Measurements from ENCODE around the gene FKBP1B.
A peak's percentile ranks its signal among the peaks of the same experiment; 100 is the strongest.

- TF ChIP-seq CTCF (IDR thresholded peaks at IDR 0.05) (peak; percentile 76 to 99 (median 99)), POLR2A (IDR thresholded peaks at IDR 0.05) (peak; percentile 86 to 91)
Measured at GRCh38 chr2:24084386-24085199, 35.1 kb downstream of the FKBP1B start, which contains the start of gene TP53I3.
